Kidney epithelial cell (primary cell): ENCODE results near the gene RILPL1. TPM values are rescaled to one million over a fixed set of nuclear protein-coding genes. Genes with fewer than 3 reads are reported as not detected.

Experiments used
- DNase-seq: peaks from one replicate; pipeline ENCODE4 v3.0.0-alpha.2; 2010; ENCODE audit warnings: low read depth
- H3K27me3 ChIP-seq: 2 replicates; pipeline ENCODE4 v1.6.0; 2011; ENCODE audit warnings: low read length; ENCODE audit not compliant: control insufficient read depth, insufficient read depth
- H3K36me3 ChIP-seq: 2 replicates; pipeline ENCODE4 v1.5.1; 2011; ENCODE audit warnings: low read length; ENCODE audit not compliant: control insufficient read depth, insufficient read depth
- H3K4me3 ChIP-seq: 2 replicates; pipeline ENCODE4 v1.5.1; 2011; ENCODE audit warnings: low read depth, mild to moderate bottlenecking, control low read depth, low read length
- CTCF ChIP-seq: IDR thresholded peaks from 2 replicates; pipeline ENCODE4 v1.5.1; 2011; ENCODE audit warnings: mild to moderate bottlenecking, moderate library complexity, low read length, control low read depth, inconsistent platforms; ENCODE audit not compliant: insufficient read depth, poor library complexity, severe bottlenecking
- total RNA-seq: library from RNA; depleted of rRNA; stranded (reverse); fragments of >200 nt; gene quantifications from 2 replicates; pipeline ENCODE4 v1.2.3, GENCODE V29; 2015

The RILPL1 gene
- total RNA-seq, 1 donor from 2014 or later, result 12.1 TPM

- DNase-seq, result no peak
These were observed 104.9 kb downstream of the RILPL1 start for GRCh38 chr12:123428591-123428990.

GRCh38 chr12:123427036-123427769 lies 106.3 kb downstream of the RILPL1 start:
- TF ChIP-seq CTCF, result no peak
- no peak overlapping the region for H3K4me3 ChIP-seq
- no peaks in the 10 kb centered on the region for H3K36me3 ChIP-seq
- no peaks in the 10 kb centered on the region for H3K27me3 ChIP-seq
- no peak for DNase-seq

More at GRCh38 chr12:123428591-123428990, 104.9 kb downstream of the RILPL1 start:
- TF ChIP-seq CTCF, result no peak
- H3K36me3 ChIP-seq, result no peaks in the 10 kb centered on the region
- no peak overlapping the region for H3K4me3 ChIP-seq
- no peaks in the 10 kb centered on the region for H3K27me3 ChIP-seq

GRCh38 chr12:123421314-123421713 lies 112.2 kb downstream of the RILPL1 start:
- no peak overlapping the region for H3K4me3 ChIP-seq
- DNase-seq, result no peak
- H3K27me3 ChIP-seq, result no peaks in the 10 kb centered on the region
- no peaks in the 10 kb centered on the region for H3K36me3 ChIP-seq
- no peak for TF ChIP-seq CTCF

Other genes with a start within 250 kb of the RILPL1 start
- 29.2 and 31.5 TPM in 2 replicates for gene SBNO1, start 168.9 kb downstream of the RILPL1 start, total RNA-seq
- 44.0 and 44.4 TPM in 2 replicates for gene KMT5A, start 149.6 kb downstream of the RILPL1 start, total RNA-seq
- gene RILPL2, start 97.0 kb downstream of the RILPL1 start, total RNA-seq, result 3.6 and 4.2 TPM in 2 replicates
- gene SNRNP35, start 75.6 kb downstream of the RILPL1 start, total RNA-seq, result 9.3 TPM in 2 replicates
- gene TMED2, start 50.8 kb upstream of the RILPL1 start, total RNA-seq, result 242 and 259 TPM in 2 replicates
- gene DDX55, start 68.4 kb upstream of the RILPL1 start, total RNA-seq, result 16.2 and 25.6 TPM in 2 replicates
- 75.6 and 80.0 TPM in 2 replicates for gene EIF2B1, start 100.0 kb upstream of the RILPL1 start, total RNA-seq
- 33.1 and 35.9 TPM in 2 replicates for gene GTF2H3, start 100.1 kb upstream of the RILPL1 start, total RNA-seq
- 12.3 and 13.4 TPM in 2 replicates for gene TCTN2, start 137.4 kb upstream of the RILPL1 start, total RNA-seq
- gene ATP6V0A2, start 178.6 kb upstream of the RILPL1 start, total RNA-seq, result 23.7 and 25.7 TPM in 2 replicates
- under 0.01 and 0.04 TPM in 2 replicates for gene DNAH10, start 228.6 kb upstream of the RILPL1 start, total RNA-seq